ENCODE measurements around the gene APLF.
"Not testable (repeated sequence)": the region's sequence is repeated elsewhere in the genome, so short reads cannot be mapped to it uniquely, and the experiment has no call there.

APLF gene

DNA sequence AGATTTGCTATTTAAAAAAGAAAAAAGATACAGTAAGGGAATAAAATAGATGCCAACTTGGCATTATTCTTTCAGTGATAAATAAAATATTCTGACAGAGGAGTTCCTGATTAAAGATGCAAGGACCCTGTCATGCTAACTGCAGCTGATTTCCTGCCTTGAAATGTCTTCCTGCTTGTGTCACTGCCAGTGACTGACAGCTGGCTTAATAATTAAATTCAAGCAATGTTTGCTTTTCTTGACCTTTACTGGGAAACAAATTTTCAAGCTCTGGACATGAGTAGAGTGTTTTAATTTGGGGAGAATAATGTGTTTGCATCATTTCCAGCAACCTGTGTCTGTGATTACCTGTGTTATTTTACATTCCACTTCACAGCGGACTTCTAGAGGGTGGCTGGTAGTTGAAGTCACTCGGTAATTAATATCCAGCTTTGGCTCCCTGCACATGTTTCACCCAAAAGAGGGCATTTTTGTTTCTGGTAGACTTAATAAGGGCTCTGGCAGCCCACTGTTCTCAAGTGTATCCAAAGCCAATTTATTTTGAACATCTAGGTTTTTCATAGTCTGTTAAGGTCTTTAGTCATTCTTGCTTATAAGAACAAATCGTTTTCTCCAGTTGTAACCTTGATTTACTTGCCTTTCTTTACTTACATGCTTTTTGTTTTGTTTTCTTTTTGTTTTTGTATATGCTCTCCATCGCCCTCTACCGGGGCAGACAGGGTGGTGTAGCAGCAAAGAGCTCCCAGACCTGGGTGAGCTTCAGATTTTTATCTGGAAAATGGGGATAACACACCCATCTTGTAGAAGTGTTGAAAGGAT is 127.5 kb downstream of the APLF start:
- DNase-seq: no peak
- no peak overlapping the region for H3K27ac ChIP-seq
- intact Hi-C loops (cut with DNase I; ENCODE audit: low total_unique reads): no loop called here

DNA sequence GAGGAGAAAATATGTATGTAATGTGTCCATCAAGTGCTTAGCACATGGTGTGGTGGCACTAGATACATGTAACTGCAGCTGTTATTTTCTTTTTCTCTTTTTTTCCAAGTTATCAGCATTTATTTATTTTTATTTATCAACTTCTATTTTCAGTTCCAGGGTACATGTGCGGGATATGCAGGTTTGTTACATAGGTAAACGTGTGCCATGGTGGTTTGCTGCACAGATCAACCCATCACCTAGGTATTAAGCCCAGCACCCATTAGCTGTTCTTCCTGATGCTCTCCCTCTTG is 128.1 kb downstream of the APLF start:
- peaks cover 0 to 27% (median 0%) of the 10 kb centered on the region in 3 donors for H3K9me3 ChIP-seq
- DNase-seq; intact Hi-C loops (cut with DNase I; ENCODE audit: low total_unique reads); H3K27ac ChIP-seq; H3K4me1 ChIP-seq; H3K27me3 ChIP-seq; H3K4me3 ChIP-seq; H3K36me3 ChIP-seq: not testable (repeated sequence)

More for the DNA sequence above, 127.5 kb downstream of the APLF start:
- peaks cover 0 to 21% (median 0%) of the 10 kb centered on the region in 3 donors for H3K9me3 ChIP-seq
- H3K36me3 ChIP-seq: no peaks in the 10 kb centered on the region
- TF ChIP-seq, protein P1, sequence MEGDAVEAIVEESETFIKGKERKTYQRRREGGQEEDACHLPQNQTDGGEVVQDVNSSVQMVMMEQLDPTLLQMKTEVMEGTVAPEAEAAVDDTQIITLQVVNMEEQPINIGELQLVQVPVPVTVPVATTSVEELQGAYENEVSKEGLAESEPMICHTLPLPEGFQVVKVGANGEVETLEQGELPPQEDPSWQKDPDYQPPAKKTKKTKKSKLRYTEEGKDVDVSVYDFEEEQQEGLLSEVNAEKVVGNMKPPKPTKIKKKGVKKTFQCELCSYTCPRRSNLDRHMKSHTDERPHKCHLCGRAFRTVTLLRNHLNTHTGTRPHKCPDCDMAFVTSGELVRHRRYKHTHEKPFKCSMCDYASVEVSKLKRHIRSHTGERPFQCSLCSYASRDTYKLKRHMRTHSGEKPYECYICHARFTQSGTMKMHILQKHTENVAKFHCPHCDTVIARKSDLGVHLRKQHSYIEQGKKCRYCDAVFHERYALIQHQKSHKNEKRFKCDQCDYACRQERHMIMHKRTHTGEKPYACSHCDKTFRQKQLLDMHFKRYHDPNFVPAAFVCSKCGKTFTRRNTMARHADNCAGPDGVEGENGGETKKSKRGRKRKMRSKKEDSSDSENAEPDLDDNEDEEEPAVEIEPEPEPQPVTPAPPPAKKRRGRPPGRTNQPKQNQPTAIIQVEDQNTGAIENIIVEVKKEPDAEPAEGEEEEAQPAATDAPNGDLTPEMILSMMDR (IDR thresholded peaks at IDR 0.05): peak; percentile 28 to 40
- H3K27me3 ChIP-seq: no peaks in the 10 kb centered on the region
- no peaks in the 10 kb centered on the region for H3K4me1 ChIP-seq
- H3K4me3 ChIP-seq: no peak overlapping the region

DNA sequence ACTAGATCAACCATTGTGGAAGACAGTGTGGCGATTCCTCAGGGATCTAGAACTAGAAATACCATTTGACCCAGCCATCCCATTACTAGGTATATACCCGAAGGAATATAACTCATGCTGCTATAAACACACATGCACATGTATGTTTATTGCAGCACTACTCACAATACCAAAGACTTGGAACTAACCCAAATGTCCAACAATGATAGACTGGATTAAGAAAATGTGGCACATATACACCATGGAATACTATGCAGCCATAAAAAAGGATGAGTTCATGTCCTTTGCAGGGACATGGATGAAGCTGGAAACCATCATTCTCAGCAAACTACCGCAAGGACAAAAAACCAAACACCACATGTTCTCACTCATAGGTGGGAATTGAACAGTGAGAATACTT is 133.1 kb downstream of the APLF start:
- H3K27me3 ChIP-seq; H3K27ac ChIP-seq; intact Hi-C loops (cut with DNase I; ENCODE audit: low total_unique reads); H3K36me3 ChIP-seq; H3K4me3 ChIP-seq; H3K4me1 ChIP-seq; DNase-seq: not testable (repeated sequence)
- peaks cover 0 to 54% (median 0%) of the 10 kb centered on the region in 3 donors for H3K9me3 ChIP-seq

DNA sequence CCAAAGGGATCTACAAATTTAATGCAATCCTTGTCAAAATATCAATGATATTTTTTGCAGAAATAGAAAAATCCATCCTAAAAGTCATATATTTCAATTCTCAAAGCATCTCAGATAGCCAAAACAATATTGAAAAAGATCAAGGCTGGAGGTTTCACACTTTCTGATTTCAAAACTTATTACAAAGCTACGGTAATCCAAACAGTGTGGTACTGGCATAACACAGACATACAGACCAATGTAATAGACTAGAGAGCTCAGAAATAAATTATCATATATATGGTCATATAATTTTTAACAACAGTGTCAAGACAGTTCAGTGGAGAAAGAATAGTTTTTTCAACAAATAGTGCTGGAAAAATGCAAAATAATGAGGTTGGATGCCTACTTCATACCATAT is 135.7 kb downstream of the APLF start:
- no peak for DNase-seq
- TF ChIP-seq, protein P1 (IDR thresholded peaks at IDR 0.05): no peak
- Histone ChIP-seq H3K4me3 (no peak overlapping the region), H3K27ac (no peak overlapping the region), H3K27me3 (no peaks in the 10 kb centered on the region), H3K9me3 (peaks cover 0 to 45% (median 0%) of the 10 kb centered on the region in 3 donors), H3K36me3 (no peaks in the 10 kb centered on the region), H3K4me1 (no peaks in the 10 kb centered on the region)
- intact Hi-C loops (cut with DNase I; ENCODE audit: low total_unique reads): no loop called here

DNA sequence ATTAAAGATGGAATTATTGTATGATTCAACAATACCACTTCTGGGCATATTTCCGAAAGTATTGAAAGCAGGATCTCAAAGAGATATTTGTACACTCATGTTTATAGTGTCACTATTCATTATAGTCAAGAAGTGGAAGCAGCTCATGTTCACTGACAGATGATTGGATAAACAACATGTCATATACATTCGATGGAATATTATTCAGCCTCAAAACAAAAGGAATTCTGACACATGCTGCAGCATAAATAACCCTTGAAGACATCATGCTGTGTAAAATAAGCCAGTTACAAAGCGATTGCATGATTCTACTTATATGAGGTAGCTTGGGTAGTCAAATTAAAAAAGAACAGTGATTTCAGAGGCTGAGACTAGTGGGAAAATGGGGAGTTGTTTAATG is 136.7 kb downstream of the APLF start:
- no peak for DNase-seq
- no peaks in the 10 kb centered on the region for H3K4me1 ChIP-seq
- no peak overlapping the region for H3K4me3 ChIP-seq
- TF ChIP-seq, protein P1 (IDR thresholded peaks at IDR 0.05): no peak
- intact Hi-C loops (cut with DNase I; ENCODE audit: low total_unique reads): no loop called here
- H3K9me3 ChIP-seq: peaks cover 0 to 37% (median 0%) of the 10 kb centered on the region in 3 donors
- no peak overlapping the region for H3K27ac ChIP-seq
- H3K27me3 ChIP-seq: no peaks in the 10 kb centered on the region
- no peaks in the 10 kb centered on the region for H3K36me3 ChIP-seq

DNA sequence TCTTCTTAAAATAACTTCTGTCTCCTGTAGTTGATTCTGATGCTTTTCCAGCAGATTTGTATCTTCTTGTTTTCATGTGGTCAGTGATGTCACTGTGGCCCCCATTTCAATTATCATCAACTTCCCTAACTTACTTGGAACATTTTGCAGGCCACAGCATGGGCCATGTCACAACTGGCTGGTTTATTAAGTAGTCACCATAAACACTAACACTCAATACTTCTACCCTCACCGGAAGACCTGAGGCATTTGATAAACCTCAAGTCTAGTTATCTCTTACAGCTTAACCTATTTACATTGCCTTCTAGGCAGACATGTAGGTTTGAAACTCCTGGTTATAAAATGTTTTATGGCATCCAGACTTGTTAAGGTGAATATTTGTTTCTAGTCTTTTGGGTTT is 138.6 kb downstream of the APLF start:
- intact Hi-C loops (cut with DNase I; ENCODE audit: low total_unique reads): no loop called here
- Histone ChIP-seq H3K9me3 (peaks cover 0 to 36% (median 9%) of the 10 kb centered on the region in 3 donors), H3K4me1 (no peaks in the 10 kb centered on the region), H3K4me3 (no peak overlapping the region), H3K27ac (no peak overlapping the region), H3K27me3 (no peaks in the 10 kb centered on the region), H3K36me3 (no peaks in the 10 kb centered on the region)
- DNase-seq: no peak
- TF ChIP-seq, protein P1 (IDR thresholded peaks at IDR 0.05): no peak
